CD4-positive, alpha-beta T cell (primary cell): Measurements from ENCODE around the gene SLF1. TPM values are rescaled to one million over a fixed set of nuclear protein-coding genes. Genes with fewer than 3 reads are reported as not detected.

Source experiments
- ATAC-seq: fragments of 200-7000 bp; cut with Tn5 transposase; one replicate; pipeline ENCODE4 v1.10.0; 2022; ENCODE audit warnings: mild to moderate bottlenecking; ENCODE audit not compliant: poor library complexity
- CTCF ChIA-PET: fragments of 350-600 bp; sonication (Branson Sonifier 250); formaldehyde crosslinking; loops from one replicate; lab custom pipeline; 2021; ENCODE audit warnings: antibody characterized with exemption, inconsistent platforms; lab: Charles Lee
- POLR2A ChIA-PET: fragments of 350-600 bp; sonication (Branson Sonifier 250); formaldehyde crosslinking; loops from one replicate; lab custom pipeline; 2021; ENCODE audit warnings: antibody characterized with exemption, inconsistent platforms; lab: Charles Lee
- DNase-seq, 14 experiments: peaks; one replicate each; pipeline ENCODE4 v3.0.0-alpha.2; 2013 to 2020; ENCODE audit warnings: mixed read lengths in 2 of 14
- H3K27ac ChIP-seq, 2 donors: one replicate each; pipeline versions ENCODE4 v1.5.1 to v1.7.0; 2013; ENCODE audit warnings: low read length in 2 of 2, low read depth in 1 of 2, mild to moderate bottlenecking in 1 of 2
- H3K27me3 ChIP-seq, 2 experiments: 1 replicate in 1 of 2; 2 replicates in 1 of 2; pipeline versions ENCODE4 v1.6.1 to v1.7.0; 2013; ENCODE audit warnings: low read length in 2 of 2, control low read depth in 1 of 2, mild to moderate bottlenecking in 1 of 2, moderate library complexity in 1 of 2; ENCODE audit not compliant: insufficient read depth in 2 of 2, control insufficient read depth in 1 of 2
- H3K36me3 ChIP-seq: one replicate; pipeline ENCODE4 v1.6.1; 2013; ENCODE audit warnings: low read length, control low read depth; ENCODE audit not compliant: insufficient read depth
- H3K4me1 ChIP-seq: one replicate; pipeline ENCODE4 v1.6.1; 2013; ENCODE audit warnings: low read length, control low read depth; ENCODE audit not compliant: insufficient read depth
- H3K4me3 ChIP-seq: one replicate; pipeline ENCODE4 v1.5.1; 2013; ENCODE audit warnings: mild to moderate bottlenecking, low read length, moderate library complexity
- H3K9me3 ChIP-seq, 2 experiments: 1 replicate in 1 of 2; 2 replicates in 1 of 2; pipeline versions ENCODE4 v1.6.1 to v1.7.0; 2013; ENCODE audit warnings: low read length in 2 of 2, mild to moderate bottlenecking in 2 of 2, control low read depth in 1 of 2, moderate library complexity in 1 of 2; ENCODE audit not compliant: control insufficient read depth in 1 of 2, insufficient read depth in 1 of 2
- H3K27ac Mint-ChIP-seq: one replicate; pipeline ENCODE4 v1.8.0; 2020; ENCODE audit warnings: mixed read lengths
- H3K27me3 Mint-ChIP-seq: one replicate; pipeline ENCODE4 v1.8.0; 2021; ENCODE audit warnings: mixed read lengths
- H3K36me3 Mint-ChIP-seq: one replicate; pipeline ENCODE4 v1.8.0; 2021; ENCODE audit warnings: low read depth, mixed read lengths
- H3K4me1 Mint-ChIP-seq: one replicate; pipeline ENCODE4 v1.8.0; 2021; ENCODE audit warnings: low read depth, mixed read lengths
- H3K4me3 Mint-ChIP-seq: one replicate; pipeline ENCODE4 v1.8.0; 2020; ENCODE audit warnings: mild to moderate bottlenecking, mixed read lengths
- H3K9me3 Mint-ChIP-seq: one replicate; pipeline ENCODE4 v1.8.0; 2020; ENCODE audit warnings: mixed read lengths
- CTCF ChIP-seq: fragments of 200-600 bp; IDR thresholded peaks from one replicate; pipeline ENCODE4 v1.8.0; 2022; ENCODE audit warnings: antibody characterized with exemption, mild to moderate bottlenecking
- intact Hi-C, 2 experiments: fragments of 100-400 bp; cut with DNase I in 1 of 2; cut with micrococcal nuclease in 1 of 2; formaldehyde crosslinking; loops; one replicate each; pipeline versions ENCODE4 v1.15.1 to v1.9.0; 2023 to 2025; cut with DNase I, micrococcal nuclease
- total RNA-seq, 174 experiments: library from RNA in 2 of 174; stranded (reverse) in 2 of 174; gene quantifications; one replicate each; pipeline ENCODE4 v1.2.3 and lab custom pipeline; 2021 to 2026

SLF1 gene
- total RNA-seq, 2 experiments from 2014 or later = 7.7 to 7.9 TPM

GRCh38 chr5:94575196-94575595 lies 43.3 kb upstream of the SLF1 start:
- no peak for TF ChIP-seq CTCF
- CTCF ChIA-PET = no interaction called here
- Mint-ChIP-seq H3K27me3 (no peaks in the 10 kb centered on the region), H3K4me1 (peaks cover 47% of the 10 kb centered on the region), H3K36me3 (no peaks in the 10 kb centered on the region), H3K9me3 (no peaks in the 10 kb centered on the region), H3K27ac (peak overlapping the region; percentile 10), H3K4me3 (peak overlapping the region; percentile 2)
- no peak overlapping the region for H3K4me3 ChIP-seq
- peaks cover 20% of the 10 kb centered on the region for H3K4me1 ChIP-seq
- no peaks in the 10 kb centered on the region for H3K27me3 ChIP-seq
- POLR2A ChIA-PET = no interaction called here
- intact Hi-C loops = no loop called here
- DNase-seq (peak in 4 of 14 experiments; percentile 13 to 62 (median 24)), ATAC-seq (peak; percentile 26)
- H3K9me3 ChIP-seq = no peaks in the 10 kb centered on the region
- no peaks in the 10 kb centered on the region for H3K36me3 ChIP-seq
- H3K27ac ChIP-seq = peak overlapping the region in 1 of 2 donors; percentile 42

GRCh38 chr5:94577466-94578245 lies 40.8 kb upstream of the SLF1 start:
- Histone ChIP-seq H3K9me3 (no peaks in the 10 kb centered on the region), H3K4me1 (peaks cover 20% of the 10 kb centered on the region), H3K27me3 (no peaks in the 10 kb centered on the region), H3K27ac (no peak overlapping the region), H3K36me3 (no peaks in the 10 kb centered on the region), H3K4me3 (no peak overlapping the region)
- Mint-ChIP-seq H3K36me3 (peaks cover 8% of the 10 kb centered on the region), H3K4me1 (peaks cover 52% of the 10 kb centered on the region), H3K27ac (no peak overlapping the region), H3K27me3 (no peaks in the 10 kb centered on the region), H3K9me3 (no peaks in the 10 kb centered on the region), H3K4me3 (peak overlapping the region; percentile 43)
- ATAC-seq (peak; percentile 43), DNase-seq (peak in 3 of 14 experiments; percentile 45 to 82 (median 57))
- TF ChIP-seq CTCF = no peak
- POLR2A ChIA-PET = interaction anchor here (1.0 to 1.3 kb wide), 2 partner anchors 41 to 215 kb away, joined by 3 to 6 read pairs; partner anchors contain the start of genes KIAA0825 and SLF1
- intact Hi-C loops = no loop called here
- CTCF ChIA-PET = no interaction called here

GRCh38 chr5:94595281-94595840 lies 23.1 kb upstream of the SLF1 start:
- intact Hi-C loops = no loop called here
- no peaks in the 10 kb centered on the region for H3K4me1 ChIP-seq
- peaks cover 0 to 7% of the 10 kb centered on the region in 2 experiments for H3K9me3 ChIP-seq
- TF ChIP-seq CTCF = no peak
- DNase-seq (no peak), ATAC-seq (no peak)
- H3K36me3 ChIP-seq = no peaks in the 10 kb centered on the region
- no peak overlapping the region for H3K4me3 Mint-ChIP-seq
- no peaks in the 10 kb centered on the region for H3K27me3 Mint-ChIP-seq
- CTCF ChIA-PET = no interaction called here
- H3K9me3 Mint-ChIP-seq = no peaks in the 10 kb centered on the region
- H3K27me3 ChIP-seq = no peaks in the 10 kb centered on the region
- POLR2A ChIA-PET = no interaction called here
- no peak overlapping the region for H3K4me3 ChIP-seq
- no peak overlapping the region for H3K27ac ChIP-seq
- H3K27ac Mint-ChIP-seq = no peak overlapping the region
- no peaks in the 10 kb centered on the region for H3K36me3 Mint-ChIP-seq
- H3K4me1 Mint-ChIP-seq = no peaks in the 10 kb centered on the region
